ENCODE results near the gene ZNF662. TPM values are rescaled to one million over a fixed set of nuclear protein-coding genes. Genes with fewer than 3 reads are reported as not detected.

The ZNF662 gene
- total RNA-seq, 1 experiment from 2014 or later, result not detected

GRCh38 chr3:42936157-42936981, 30.4 kb downstream of the ZNF662 start:
- no peak for DNase-seq (ENCODE audit: low spot score)

GRCh38 chr3:42937334-42937733, 31.4 kb downstream of the ZNF662 start:
- no peak for DNase-seq (ENCODE audit: low spot score)

GRCh38 chr3:42942693-42943092, 36.8 kb downstream of the ZNF662 start:
- no peak for DNase-seq (ENCODE audit: low spot score)

GRCh38 chr3:42946050-42946449, 40.1 kb downstream of the ZNF662 start:
- DNase-seq (ENCODE audit: low spot score), result no peak

GRCh38 chr3:42957573-42957972, 51.6 kb downstream of the ZNF662 start:
- no peak for DNase-seq (ENCODE audit: low spot score)

- peak; percentile 6 for DNase-seq (ENCODE audit: low spot score)
Measured at GRCh38 chr3:42960282-42960681, 54.3 kb downstream of the ZNF662 start.

GRCh38 chr3:42960786-42961185, 54.8 kb downstream of the ZNF662 start:
- no peak for DNase-seq (ENCODE audit: low spot score)

GRCh38 chr3:42961633-42962032, 55.7 kb downstream of the ZNF662 start:
- peak; percentile 70 for DNase-seq (ENCODE audit: low spot score)

- DNase-seq (ENCODE audit: low spot score), result no peak
Measured at GRCh38 chr3:42963269-42963668, 57.3 kb downstream of the ZNF662 start.

- DNase-seq (ENCODE audit: low spot score), result no peak
Measured at GRCh38 chr3:42964266-42964665, 58.3 kb downstream of the ZNF662 start.

Other genes with a start within 250 kb of the ZNF662 start
- gene KLHL40, start 220.6 kb upstream of the ZNF662 start, total RNA-seq (2014; rRNA removed; shearing (Covaris generic)), result not detected in 2 replicates
- not detected in 2 replicates for gene HHATL, start 203.3 kb upstream of the ZNF662 start, total RNA-seq (2014; rRNA removed; shearing (Covaris generic))
- gene CCDC13, start 132.9 kb upstream of the ZNF662 start, total RNA-seq (2014; rRNA removed; shearing (Covaris generic)), result not detected in 2 replicates
- gene HIGD1A, start 101.7 kb upstream of the ZNF662 start, total RNA-seq (2014; rRNA removed; shearing (Covaris generic)), result 22.5 and 32.2 TPM in 2 replicates
- 0.18 TPM in 1 of 2 replicates, not detected in the other for gene ACKR2, start 96.7 kb upstream of the ZNF662 start, total RNA-seq (2014; rRNA removed; shearing (Covaris generic))
- gene CYP8B1, start 30.3 kb upstream of the ZNF662 start, total RNA-seq (2014; rRNA removed; shearing (Covaris generic)), result not detected in 2 replicates
- 0.18 TPM in 1 of 2 replicates, not detected in the other for gene GASK1A, start 73.2 kb downstream of the ZNF662 start, total RNA-seq (2014; rRNA removed; shearing (Covaris generic))
- 17.2 and 18.0 TPM in 2 replicates for gene POMGNT2, start 199.9 kb downstream of the ZNF662 start, total RNA-seq (2014; rRNA removed; shearing (Covaris generic))

Measured in HT-29 (cell line).